GM23338 (cell line): ENCODE measurements around the gene NUPR1. TPM values are rescaled to one million over a fixed set of nuclear protein-coding genes. Genes with fewer than 3 reads are reported as not detected.

ENCODE experiments used
- ATAC-seq: fragments of 200-7000 bp; cut with Tn5 transposase; 3 replicates; pipeline ENCODE4 v1.9.1; 2020
- DNase-seq: peaks from one replicate; pipeline ENCODE4 v3.0.0-alpha.2; 2015; ENCODE audit warnings: low spot score
- H2AFZ ChIP-seq: fragments of 200-600 bp; sonication (generic); 2 replicates; pipeline ENCODE4 v1.8.0; 2016; ENCODE audit warnings: antibody characterized with exemption, mild to moderate bottlenecking, moderate library complexity
- H3F3A ChIP-seq: fragments of 200-600 bp; sonication (generic); replicated peaks from 2 replicates; pipeline ENCODE4 v1.8.0; 2017; ENCODE audit warnings: antibody characterized with exemption, mixed run types, low read depth
- H3K27ac ChIP-seq: fragments of 200-600 bp; sonication (generic); 2 replicates; pipeline ENCODE4 v1.6.1; 2016; ENCODE audit warnings: low read depth
- H3K27me3 ChIP-seq: fragments of 200-600 bp; sonication (generic); 2 replicates; pipeline ENCODE4 v1.8.0; 2016; ENCODE audit warnings: mild to moderate bottlenecking, mixed run types, moderate library complexity; ENCODE audit not compliant: insufficient read depth
- H3K36me3 ChIP-seq: fragments of 200-600 bp; sonication (generic); 2 replicates; pipeline ENCODE4 v1.8.0; 2016; ENCODE audit warnings: mild to moderate bottlenecking; ENCODE audit not compliant: insufficient read depth
- H3K4me1 ChIP-seq: fragments of 200-600 bp; sonication (generic); 2 replicates; pipeline ENCODE4 v1.8.0; 2016; ENCODE audit warnings: mild to moderate bottlenecking, moderate library complexity; ENCODE audit not compliant: insufficient read depth
- H3K4me2 ChIP-seq: fragments of 200-600 bp; sonication (generic); 2 replicates; pipeline ENCODE4 v1.7.1; 2017; ENCODE audit warnings: mixed run types
- H3K4me3 ChIP-seq: fragments of 200-600 bp; sonication (generic); 2 replicates; pipeline ENCODE4 v1.6.1; 2016; ENCODE audit warnings: mixed run types
- H3K79me2 ChIP-seq: fragments of 200-600 bp; sonication (generic); replicated peaks from 2 replicates; pipeline ENCODE4 v1.8.0; 2017; ENCODE audit warnings: mild to moderate bottlenecking; ENCODE audit not compliant: insufficient read depth
- H3K9me2 ChIP-seq: fragments of 200-600 bp; sonication (generic); 2 replicates; pipeline ENCODE4 v1.8.0; 2017; ENCODE audit not compliant: insufficient read depth
- H4K20me1 ChIP-seq: fragments of 200-600 bp; sonication (generic); replicated peaks from 2 replicates; pipeline ENCODE4 v1.8.0; 2017; ENCODE audit warnings: mild to moderate bottlenecking; ENCODE audit not compliant: insufficient read depth
- H3K27ac Mint-ChIP-seq: 2 replicates; pipeline ENCODE4 v1.8.0; 2020; ENCODE audit warnings: inconsistent platforms, mild to moderate bottlenecking, moderate library complexity, mixed read lengths
- H3K27me3 Mint-ChIP-seq: 3 replicates; pipeline ENCODE4 v1.8.0; 2022; ENCODE audit warnings: low read depth, mild to moderate bottlenecking, moderate library complexity, mixed read lengths, inconsistent platforms; ENCODE audit not compliant: insufficient read depth, poor library complexity
- H3K36me3 Mint-ChIP-seq: 3 replicates; pipeline ENCODE4 v1.8.0; 2021; ENCODE audit warnings: low read depth, mild to moderate bottlenecking, inconsistent platforms, moderate library complexity, mixed read lengths
- H3K4me1 Mint-ChIP-seq: 3 replicates; pipeline ENCODE4 v1.8.0; 2020; ENCODE audit warnings: mild to moderate bottlenecking, inconsistent platforms, mixed read lengths
- H3K4me3 Mint-ChIP-seq: 3 replicates; pipeline ENCODE4 v1.8.0; 2021; ENCODE audit warnings: moderate library complexity, mild to moderate bottlenecking, inconsistent platforms, mixed read lengths
- H3K9me3 Mint-ChIP-seq: 3 replicates; pipeline ENCODE4 v1.8.0; 2020; ENCODE audit warnings: moderate library complexity, mild to moderate bottlenecking, inconsistent platforms, mixed read lengths
- CREB1 ChIP-seq: fragments of 250-450 bp; sonication (Bioruptor Pico); IDR thresholded peaks from 2 replicates; pipeline ENCODE4 v1.5.0; 2020; ENCODE audit warnings: low read depth, mild to moderate bottlenecking, moderate library complexity
- CTCF ChIP-seq, 2 experiments: fragments of 200-600 bp in 1 of 2; sonication (generic) in 1 of 2; conservative IDR thresholded peaks; 2 replicates each; pipeline versions ENCODE4 v1.5.1 to v1.6.1; 2016 to 2017; ENCODE audit warnings: antibody characterized with exemption in 2 of 2, low read depth in 2 of 2, mild to moderate bottlenecking in 2 of 2, moderate library complexity in 1 of 2
- EZH2phosphoT487 ChIP-seq: fragments of 200-600 bp; sonication (generic); IDR thresholded peaks from one replicate; pipeline ENCODE4 v1.8.1; 2018; ENCODE audit warnings: antibody characterized with exemption; ENCODE audit not compliant: unreplicated experiment
- JUNB ChIP-seq: IDR thresholded peaks from one replicate; pipeline ENCODE4 v1.6.1; 2016; ENCODE audit warnings: antibody characterized with exemption; ENCODE audit not compliant: unreplicated experiment
- NANOG ChIP-seq: IDR thresholded peaks from 2 replicates; pipeline ENCODE4 v1.6.1; 2016; ENCODE audit warnings: antibody characterized with exemption, borderline replicate concordance
- POLR2AphosphoS5 ChIP-seq: IDR thresholded peaks from 2 replicates; pipeline ENCODE4 v1.6.1; 2016; ENCODE audit warnings: antibody characterized with exemption, low read depth
- STAT1 ChIP-seq: IDR thresholded peaks from one replicate; pipeline ENCODE4 v1.6.1; 2016; ENCODE audit warnings: antibody characterized with exemption; ENCODE audit not compliant: unreplicated experiment
- ZNF114 ChIP-seq: fragments of 250-450 bp; sonication (Bioruptor Pico); IDR thresholded peaks from 2 replicates; pipeline ENCODE4 v1.5.0; 2020; ENCODE audit warnings: mild to moderate bottlenecking, moderate library complexity
- ZNF331 ChIP-seq: fragments of 250-450 bp; sonication (Bioruptor Pico); IDR thresholded peaks from 2 replicates; pipeline ENCODE4 v1.5.0; 2020; ENCODE audit warnings: low read depth, mild to moderate bottlenecking, moderate library complexity
- polyA plus RNA-seq: library from polyadenylated mRNA; unstranded; fragments of >200 nt; fragmentation: Nextera tagmentation; extraction: Ambion mirVana; gene quantifications from 2 replicates; pipeline ENCODE4 v1.2.1, GENCODE V29; 2016
- total RNA-seq: library from RNA; depleted of rRNA; stranded (reverse); fragments of >200 nt; shearing (Covaris generic); gene quantifications from 2 replicates; pipeline ENCODE4 v1.2.3, GENCODE V29; 2014
- TF ChIP-seq, protein P1 (sequence below): fragments of 250-450 bp; sonication (Bioruptor Pico); IDR thresholded peaks from 2 replicates; pipeline ENCODE4 v1.5.0; 2020; ENCODE audit warnings: mild to moderate bottlenecking, moderate library complexity
- TF ChIP-seq, protein P2 (sequence below): IDR thresholded peaks from 2 replicates; pipeline ENCODE4 v1.6.1; 2016; ENCODE audit warnings: antibody characterized with exemption

The NUPR1 gene
- total and polyA plus RNA-seq, 2 experiments from 2014 or later, result 0.03 to 0.48 TPM

DNA sequence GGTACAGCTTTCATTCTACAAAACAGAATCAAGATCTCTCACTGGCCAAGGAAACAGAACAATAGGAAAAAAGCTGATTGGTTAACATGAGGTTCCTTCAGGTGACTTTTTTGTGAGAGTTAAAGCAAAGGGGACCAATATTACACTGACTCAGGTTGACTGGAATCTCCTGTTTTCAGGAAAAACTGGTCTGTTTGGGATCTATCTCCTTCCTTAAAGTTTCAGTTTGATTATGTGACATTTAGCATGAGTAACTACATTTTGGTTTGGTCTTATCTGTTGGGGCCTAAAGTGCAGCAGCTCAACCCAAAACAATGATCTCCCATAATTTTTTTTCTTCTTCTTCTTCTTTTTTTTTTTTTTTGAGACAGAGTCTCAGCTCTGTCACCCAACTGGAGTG, 9.7 kb downstream of the NUPR1 start:
- H3K27ac ChIP-seq, result no peak overlapping the region
- DNase-seq (no peak), ATAC-seq (no peak)
- Mint-ChIP-seq H3K36me3 (no peaks in the 10 kb centered on the region), H3K9me3 (peaks cover 14% of the 10 kb centered on the region; the same call in 1 of the 3 replicates), H3K27ac (no peak overlapping the region), H3K4me1 (peaks cover 4% of the 10 kb centered on the region), H3K27me3 (peaks cover 4% of the 10 kb centered on the region), H3K4me3 (no peak overlapping the region)
- TF ChIP-seq ZNF114, result no peak
- no peak for TF ChIP-seq EZH2phosphoT487
- TF ChIP-seq JUNB, result no peak
- TF ChIP-seq CTCF (conservative IDR thresholded peaks at IDR 0.05; ENCODE audit: low read depth in 2 of 2), result no peak
- no peak overlapping the region for H3K4me3 ChIP-seq
- H3K36me3 ChIP-seq, result no peaks in the 10 kb centered on the region
- no peaks in the 10 kb centered on the region for H3K9me2 ChIP-seq
- H3K4me1 ChIP-seq, result no peaks in the 10 kb centered on the region; the same call in 1 of the 2 replicates
- H4K20me1 ChIP-seq, result no peaks in the 10 kb centered on the region
- H3K79me2 ChIP-seq, result no peaks in the 10 kb centered on the region
- no peaks in the 10 kb centered on the region for H3K27me3 ChIP-seq
- no peak overlapping the region for H3K4me2 ChIP-seq
- no peak overlapping the region for H2AFZ ChIP-seq
- H3F3A ChIP-seq, result no peaks in the 10 kb centered on the region

- H3K27me3 Mint-ChIP-seq, result peaks cover 3% of the 10 kb centered on the region
- TF ChIP-seq STAT1, result no peak
- TF ChIP-seq NANOG, result no peak
- TF ChIP-seq ZNF331 (CRISPR knock-in tag), result no peak
- no peak for TF ChIP-seq ZNF114
- TF ChIP-seq, protein P1, sequence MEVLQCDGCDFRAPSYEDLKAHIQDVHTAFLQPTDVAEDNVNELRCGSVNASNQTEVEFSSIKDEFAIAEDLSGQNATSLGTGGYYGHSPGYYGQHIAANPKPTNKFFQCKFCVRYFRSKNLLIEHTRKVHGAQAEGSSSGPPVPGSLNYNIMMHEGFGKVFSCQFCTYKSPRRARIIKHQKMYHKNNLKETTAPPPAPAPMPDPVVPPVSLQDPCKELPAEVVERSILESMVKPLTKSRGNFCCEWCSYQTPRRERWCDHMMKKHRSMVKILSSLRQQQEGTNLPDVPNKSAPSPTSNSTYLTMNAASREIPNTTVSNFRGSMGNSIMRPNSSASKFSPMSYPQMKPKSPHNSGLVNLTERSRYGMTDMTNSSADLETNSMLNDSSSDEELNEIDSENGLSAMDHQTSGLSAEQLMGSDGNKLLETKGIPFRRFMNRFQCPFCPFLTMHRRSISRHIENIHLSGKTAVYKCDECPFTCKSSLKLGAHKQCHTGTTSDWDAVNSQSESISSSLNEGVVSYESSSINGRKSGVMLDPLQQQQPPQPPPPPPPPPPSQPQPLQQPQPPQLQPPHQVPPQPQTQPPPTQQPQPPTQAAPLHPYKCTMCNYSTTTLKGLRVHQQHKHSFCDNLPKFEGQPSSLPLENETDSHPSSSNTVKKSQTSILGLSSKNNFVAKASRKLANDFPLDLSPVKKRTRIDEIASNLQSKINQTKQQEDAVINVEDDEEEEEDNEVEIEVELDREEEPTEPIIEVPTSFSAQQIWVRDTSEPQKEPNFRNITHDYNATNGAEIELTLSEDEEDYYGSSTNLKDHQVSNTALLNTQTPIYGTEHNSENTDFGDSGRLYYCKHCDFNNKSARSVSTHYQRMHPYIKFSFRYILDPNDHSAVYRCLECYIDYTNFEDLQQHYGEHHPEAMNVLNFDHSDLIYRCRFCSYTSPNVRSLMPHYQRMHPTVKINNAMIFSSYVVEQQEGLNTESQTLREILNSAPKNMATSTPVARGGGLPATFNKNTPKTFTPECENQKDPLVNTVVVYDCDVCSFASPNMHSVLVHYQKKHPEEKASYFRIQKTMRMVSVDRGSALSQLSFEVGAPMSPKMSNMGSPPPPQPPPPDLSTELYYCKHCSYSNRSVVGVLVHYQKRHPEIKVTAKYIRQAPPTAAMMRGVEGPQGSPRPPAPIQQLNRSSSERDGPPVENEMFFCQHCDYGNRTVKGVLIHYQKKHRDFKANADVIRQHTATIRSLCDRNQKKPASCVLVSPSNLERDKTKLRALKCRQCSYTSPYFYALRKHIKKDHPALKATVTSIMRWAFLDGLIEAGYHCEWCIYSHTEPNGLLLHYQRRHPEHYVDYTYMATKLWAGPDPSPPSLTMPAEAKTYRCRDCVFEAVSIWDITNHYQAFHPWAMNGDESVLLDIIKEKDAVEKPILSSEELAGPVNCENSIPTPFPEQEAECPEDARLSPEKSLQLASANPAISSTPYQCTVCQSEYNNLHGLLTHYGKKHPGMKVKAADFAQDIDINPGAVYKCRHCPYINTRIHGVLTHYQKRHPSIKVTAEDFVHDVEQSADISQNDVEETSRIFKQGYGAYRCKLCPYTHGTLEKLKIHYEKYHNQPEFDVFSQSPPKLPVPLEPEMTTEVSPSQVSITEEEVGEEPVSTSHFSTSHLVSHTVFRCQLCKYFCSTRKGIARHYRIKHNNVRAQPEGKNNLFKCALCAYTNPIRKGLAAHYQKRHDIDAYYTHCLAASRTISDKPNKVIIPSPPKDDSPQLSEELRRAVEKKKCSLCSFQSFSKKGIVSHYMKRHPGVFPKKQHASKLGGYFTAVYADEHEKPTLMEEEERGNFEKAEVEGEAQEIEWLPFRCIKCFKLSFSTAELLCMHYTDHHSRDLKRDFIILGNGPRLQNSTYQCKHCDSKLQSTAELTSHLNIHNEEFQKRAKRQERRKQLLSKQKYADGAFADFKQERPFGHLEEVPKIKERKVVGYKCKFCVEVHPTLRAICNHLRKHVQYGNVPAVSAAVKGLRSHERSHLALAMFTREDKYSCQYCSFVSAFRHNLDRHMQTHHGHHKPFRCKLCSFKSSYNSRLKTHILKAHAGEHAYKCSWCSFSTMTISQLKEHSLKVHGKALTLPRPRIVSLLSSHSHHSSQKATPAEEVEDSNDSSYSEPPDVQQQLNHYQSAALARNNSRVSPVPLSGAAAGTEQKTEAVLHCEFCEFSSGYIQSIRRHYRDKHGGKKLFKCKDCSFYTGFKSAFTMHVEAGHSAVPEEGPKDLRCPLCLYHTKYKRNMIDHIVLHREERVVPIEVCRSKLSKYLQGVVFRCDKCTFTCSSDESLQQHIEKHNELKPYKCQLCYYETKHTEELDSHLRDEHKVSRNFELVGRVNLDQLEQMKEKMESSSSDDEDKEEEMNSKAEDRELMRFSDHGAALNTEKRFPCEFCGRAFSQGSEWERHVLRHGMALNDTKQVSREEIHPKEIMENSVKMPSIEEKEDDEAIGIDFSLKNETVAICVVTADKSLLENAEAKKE (CRISPR knock-in tag), result no peak
- TF ChIP-seq, protein P2, sequence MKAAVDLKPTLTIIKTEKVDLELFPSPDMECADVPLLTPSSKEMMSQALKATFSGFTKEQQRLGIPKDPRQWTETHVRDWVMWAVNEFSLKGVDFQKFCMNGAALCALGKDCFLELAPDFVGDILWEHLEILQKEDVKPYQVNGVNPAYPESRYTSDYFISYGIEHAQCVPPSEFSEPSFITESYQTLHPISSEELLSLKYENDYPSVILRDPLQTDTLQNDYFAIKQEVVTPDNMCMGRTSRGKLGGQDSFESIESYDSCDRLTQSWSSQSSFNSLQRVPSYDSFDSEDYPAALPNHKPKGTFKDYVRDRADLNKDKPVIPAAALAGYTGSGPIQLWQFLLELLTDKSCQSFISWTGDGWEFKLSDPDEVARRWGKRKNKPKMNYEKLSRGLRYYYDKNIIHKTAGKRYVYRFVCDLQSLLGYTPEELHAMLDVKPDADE, result no peak
- no peak for TF ChIP-seq EZH2phosphoT487
- TF ChIP-seq JUNB, result no peak
- TF ChIP-seq CREB1 (CRISPR knock-in tag), result no peak
- TF ChIP-seq CTCF (conservative IDR thresholded peaks at IDR 0.05; ENCODE audit: low read depth in 2 of 2), result no peak
- no peak for TF ChIP-seq POLR2AphosphoS5
Measured at GRCh38 chr16:28528463-28528867, 10.3 kb downstream of the NUPR1 start.

More at GRCh38 chr16:28528463-28528867, 10.3 kb downstream of the NUPR1 start:
- no peaks in the 10 kb centered on the region for H3F3A ChIP-seq
- no peak overlapping the region for H3K4me2 ChIP-seq
- peaks cover 4% of the 10 kb centered on the region for H3K4me1 Mint-ChIP-seq
- H3K4me1 ChIP-seq, result no peaks in the 10 kb centered on the region; the same call in 1 of the 2 replicates
- no peaks in the 10 kb centered on the region for H3K9me2 ChIP-seq
- no peaks in the 10 kb centered on the region for H3K79me2 ChIP-seq
- no peak overlapping the region for H2AFZ ChIP-seq
- ATAC-seq, result no peak
- no peaks in the 10 kb centered on the region for H3K27me3 ChIP-seq
- no peaks in the 10 kb centered on the region for H3K36me3 Mint-ChIP-seq
- H3K9me3 Mint-ChIP-seq, result peaks cover 14% of the 10 kb centered on the region; the same call in 1 of the 3 replicates
- H3K27ac Mint-ChIP-seq, result no peak overlapping the region
- no peaks in the 10 kb centered on the region for H3K36me3 ChIP-seq
- no peak overlapping the region for H3K4me3 ChIP-seq
- no peak for DNase-seq
- no peak overlapping the region for H3K4me3 Mint-ChIP-seq
- H4K20me1 ChIP-seq, result no peaks in the 10 kb centered on the region
- H3K27ac ChIP-seq, result no peak overlapping the region
